Caco-2 (cell line): ENCODE data around the gene INTS7. TPM values are rescaled to one million over a fixed set of nuclear protein-coding genes. Genes with fewer than 3 reads are reported as not detected.

Experiments used
- BruUV-seq: library from RNA; stranded (reverse); fragments of 400-500 nt; replicated peaks from 2 replicates; lab custom pipeline; 2021; lab: Mats Ljungman, UMichigan
- CTCF ChIA-PET: fragments of 300-600 bp; sonication (Branson Sonifier 250); formaldehyde crosslinking; loops from one replicate; lab custom pipeline; 2022; ENCODE audit warnings: antibody characterized with exemption; lab: Charles Lee
- POLR2A ChIA-PET: fragments of 300-600 bp; sonication (Branson Sonifier 250); formaldehyde crosslinking; loops from one replicate; lab custom pipeline; 2022; ENCODE audit warnings: antibody characterized with exemption; lab: Charles Lee
- DNase-seq, 2 experiments: peaks; one replicate each; pipeline versions ENCODE4 v3.0.0 to v3.0.0-alpha.2; 2020 to 2022
- H3K27me3 ChIP-seq: replicated peaks from 2 replicates; pipeline ENCODE4 v1.6.0; 2011; ENCODE audit warnings: low read length; ENCODE audit not compliant: control insufficient read depth, insufficient read depth
- H3K36me3 ChIP-seq: 2 replicates; pipeline ENCODE4 v1.5.1; 2011; ENCODE audit warnings: low read length; ENCODE audit not compliant: control insufficient read depth, insufficient read depth
- H3K4me1 ChIP-seq: fragments of 250-450 bp; sonication (Bioruptor Pico); 2 replicates; pipeline ENCODE4 v1.5.1; 2020; ENCODE audit warnings: mild to moderate bottlenecking
- H3K4me3 ChIP-seq: 2 replicates; pipeline ENCODE4 v1.5.1; 2011; ENCODE audit warnings: low read depth, mild to moderate bottlenecking, control low read depth, low read length
- H3K9me3 ChIP-seq: fragments of 250-450 bp; sonication (Bioruptor Pico); 2 replicates; pipeline ENCODE4 v1.5.1; 2020; ENCODE audit warnings: mild to moderate bottlenecking, moderate library complexity
- H3K27ac Mint-ChIP-seq: one replicate; pipeline ENCODE4 v1.8.0; 2022; ENCODE audit warnings: mixed read lengths; ENCODE audit not compliant: unreplicated experiment
- H3K27me3 Mint-ChIP-seq: one replicate; pipeline ENCODE4 v1.8.0; 2022; ENCODE audit warnings: mixed read lengths; ENCODE audit not compliant: insufficient read depth, unreplicated experiment
- H3K36me3 Mint-ChIP-seq: one replicate; pipeline ENCODE4 v1.8.0; 2022; ENCODE audit warnings: mild to moderate bottlenecking, mixed read lengths; ENCODE audit not compliant: insufficient read depth, unreplicated experiment
- H3K4me1 Mint-ChIP-seq: one replicate; pipeline ENCODE4 v1.8.0; 2022; ENCODE audit warnings: low read depth, mixed read lengths; ENCODE audit not compliant: unreplicated experiment
- H3K4me3 Mint-ChIP-seq: one replicate; pipeline ENCODE4 v1.8.0; 2022; ENCODE audit warnings: mild to moderate bottlenecking, moderate library complexity, mixed read lengths; ENCODE audit not compliant: unreplicated experiment
- H3K9me3 Mint-ChIP-seq: one replicate; pipeline ENCODE4 v1.8.0; 2022; ENCODE audit warnings: mixed read lengths; ENCODE audit not compliant: unreplicated experiment
- intact Hi-C: fragments of 100-400 bp; cut with micrococcal nuclease; formaldehyde crosslinking; loops from one replicate; pipeline ENCODE4 v1.10.0; 2022; ENCODE audit not compliant: unreplicated experiment
- total RNA-seq: library from RNA; stranded (reverse); gene quantifications from 2 replicates; pipeline ENCODE4 v1.2.3, GENCODE V29; 2022
- TF ChIP-seq, protein P1 (sequence below), 2 experiments: fragments of 200-600 bp in 1 of 2; IDR thresholded peaks; 1 replicate in 1 of 2; 2 replicates in 1 of 2; pipeline versions ENCODE4 v1.5.1 to v1.8.0; 2011 to 2022; ENCODE audit warnings: antibody characterized with exemption in 1 of 2, control low read depth in 1 of 2, inconsistent platforms in 1 of 2, low read depth in 1 of 2, low read length in 1 of 2, mild to moderate bottlenecking in 1 of 2, moderate library complexity in 1 of 2; ENCODE audit not compliant: insufficient read depth in 1 of 2, severe bottlenecking in 1 of 2, unreplicated experiment in 1 of 2

INTS7 gene
- total RNA-seq, 1 experiment from 2014 or later = 31.9 TPM

DNA sequence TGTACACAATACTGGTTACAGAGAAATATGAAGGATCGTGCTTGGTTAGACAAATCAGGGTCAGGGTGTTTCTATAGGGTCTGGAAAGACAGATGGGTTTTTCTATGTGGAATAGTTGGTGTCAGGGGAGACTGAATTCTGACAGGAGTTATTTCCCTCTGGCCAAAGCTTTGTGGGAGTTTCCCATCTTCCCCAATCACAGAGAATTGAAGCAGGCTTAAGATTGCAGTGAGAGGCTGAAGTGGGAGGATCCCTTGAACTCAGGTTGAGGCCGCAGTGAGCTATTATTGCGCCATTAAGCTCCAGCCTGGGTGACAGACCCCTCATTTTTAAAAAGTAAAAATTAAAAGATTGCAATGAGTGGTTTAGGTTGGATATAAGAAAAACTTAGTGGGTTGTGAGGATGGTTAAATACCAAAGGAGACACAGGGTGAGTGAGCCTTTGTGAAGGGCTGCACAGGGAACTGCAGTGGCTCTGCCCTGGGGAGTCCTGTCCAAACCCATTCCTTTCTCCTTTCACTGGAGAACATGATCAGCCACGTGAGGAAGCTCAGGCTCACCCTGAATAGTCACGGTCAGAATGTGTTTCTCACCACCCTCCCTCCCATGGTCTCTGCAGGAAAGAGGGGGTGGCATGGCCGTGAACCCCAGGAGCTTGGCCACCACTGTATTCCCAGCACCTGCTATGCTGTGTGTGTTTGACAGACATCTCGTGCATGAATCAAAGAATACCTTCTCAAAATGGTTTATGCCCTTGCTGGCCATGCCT, 101.2 kb downstream of the INTS7 start:
- H3K36me3 ChIP-seq = no peaks in the 10 kb centered on the region
- H3K27ac Mint-ChIP-seq = no peak overlapping the region
- no peaks in the 10 kb centered on the region for H3K9me3 ChIP-seq
- no peaks in the 10 kb centered on the region for H3K9me3 Mint-ChIP-seq
- ChIA-PET CTCF (interaction anchor here (0.7 kb wide), 1 partner anchor 101 kb away, joined by 3 read pairs; the partner anchor contains the start of genes DTL and INTS7), POLR2A (interaction anchor here (0.6 kb wide), 1 partner anchor 239 kb away, joined by 3 read pairs; no protein-coding TSS in a partner anchor)
- H3K27me3 Mint-ChIP-seq = no peaks in the 10 kb centered on the region
- intact Hi-C loops = no loop called here
- H3K4me1 Mint-ChIP-seq = peaks cover 6% of the 10 kb centered on the region
- DNase-seq = no peak
- no peak overlapping the region for H3K4me3 Mint-ChIP-seq
- H3K4me3 ChIP-seq = no peak overlapping the region
- no peaks in the 10 kb centered on the region for H3K27me3 ChIP-seq
- H3K4me1 ChIP-seq = peaks cover 8% of the 10 kb centered on the region
- H3K36me3 Mint-ChIP-seq = no peaks in the 10 kb centered on the region
- BruUV-seq = no TSS peak
- TF ChIP-seq, protein P1, sequence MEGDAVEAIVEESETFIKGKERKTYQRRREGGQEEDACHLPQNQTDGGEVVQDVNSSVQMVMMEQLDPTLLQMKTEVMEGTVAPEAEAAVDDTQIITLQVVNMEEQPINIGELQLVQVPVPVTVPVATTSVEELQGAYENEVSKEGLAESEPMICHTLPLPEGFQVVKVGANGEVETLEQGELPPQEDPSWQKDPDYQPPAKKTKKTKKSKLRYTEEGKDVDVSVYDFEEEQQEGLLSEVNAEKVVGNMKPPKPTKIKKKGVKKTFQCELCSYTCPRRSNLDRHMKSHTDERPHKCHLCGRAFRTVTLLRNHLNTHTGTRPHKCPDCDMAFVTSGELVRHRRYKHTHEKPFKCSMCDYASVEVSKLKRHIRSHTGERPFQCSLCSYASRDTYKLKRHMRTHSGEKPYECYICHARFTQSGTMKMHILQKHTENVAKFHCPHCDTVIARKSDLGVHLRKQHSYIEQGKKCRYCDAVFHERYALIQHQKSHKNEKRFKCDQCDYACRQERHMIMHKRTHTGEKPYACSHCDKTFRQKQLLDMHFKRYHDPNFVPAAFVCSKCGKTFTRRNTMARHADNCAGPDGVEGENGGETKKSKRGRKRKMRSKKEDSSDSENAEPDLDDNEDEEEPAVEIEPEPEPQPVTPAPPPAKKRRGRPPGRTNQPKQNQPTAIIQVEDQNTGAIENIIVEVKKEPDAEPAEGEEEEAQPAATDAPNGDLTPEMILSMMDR (IDR thresholded peaks at IDR 0.05; ENCODE audit: insufficient read depth in 1 of 2, low read depth in 1 of 2, low read length in 1 of 2, severe bottlenecking in 1 of 2, unreplicated experiment in 1 of 2) = no peak

DNA sequence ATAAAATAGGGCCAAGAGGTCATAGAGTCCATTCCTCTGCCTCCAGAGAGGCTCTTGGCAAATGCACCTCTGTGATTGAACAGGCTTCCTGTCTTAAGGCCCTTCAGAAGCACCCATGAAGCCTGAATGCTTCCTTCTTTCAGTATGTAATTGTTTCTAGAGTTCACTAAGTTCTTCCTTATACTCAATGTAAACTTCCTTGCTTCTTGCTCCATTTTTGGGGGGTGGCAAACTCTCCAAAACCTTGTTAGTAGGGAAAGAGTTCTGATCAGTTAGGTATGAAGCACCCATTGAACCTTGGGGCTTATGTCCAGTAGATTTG, 102.5 kb downstream of the INTS7 start:
- H3K4me1 ChIP-seq = peaks cover 19% of the 10 kb centered on the region
- ChIA-PET POLR2A (no interaction called here), CTCF (no interaction called here)
- Mint-ChIP-seq H3K9me3 (no peaks in the 10 kb centered on the region), H3K27me3 (no peaks in the 10 kb centered on the region), H3K27ac (no peak overlapping the region), H3K4me1 (peaks cover 19% of the 10 kb centered on the region), H3K36me3 (peaks cover 4% of the 10 kb centered on the region), H3K4me3 (no peak overlapping the region)
- H3K36me3 ChIP-seq = no peaks in the 10 kb centered on the region
- H3K4me3 ChIP-seq = no peak overlapping the region
- no peak for DNase-seq
- no peaks in the 10 kb centered on the region for H3K9me3 ChIP-seq
- H3K27me3 ChIP-seq = no peaks in the 10 kb centered on the region
- BruUV-seq = no TSS peak
- TF ChIP-seq, protein P1 (IDR thresholded peaks at IDR 0.05; ENCODE audit: insufficient read depth in 1 of 2, low read depth in 1 of 2, low read length in 1 of 2, severe bottlenecking in 1 of 2, unreplicated experiment in 1 of 2) = no peak
- intact Hi-C loops = no loop called here

DNA sequence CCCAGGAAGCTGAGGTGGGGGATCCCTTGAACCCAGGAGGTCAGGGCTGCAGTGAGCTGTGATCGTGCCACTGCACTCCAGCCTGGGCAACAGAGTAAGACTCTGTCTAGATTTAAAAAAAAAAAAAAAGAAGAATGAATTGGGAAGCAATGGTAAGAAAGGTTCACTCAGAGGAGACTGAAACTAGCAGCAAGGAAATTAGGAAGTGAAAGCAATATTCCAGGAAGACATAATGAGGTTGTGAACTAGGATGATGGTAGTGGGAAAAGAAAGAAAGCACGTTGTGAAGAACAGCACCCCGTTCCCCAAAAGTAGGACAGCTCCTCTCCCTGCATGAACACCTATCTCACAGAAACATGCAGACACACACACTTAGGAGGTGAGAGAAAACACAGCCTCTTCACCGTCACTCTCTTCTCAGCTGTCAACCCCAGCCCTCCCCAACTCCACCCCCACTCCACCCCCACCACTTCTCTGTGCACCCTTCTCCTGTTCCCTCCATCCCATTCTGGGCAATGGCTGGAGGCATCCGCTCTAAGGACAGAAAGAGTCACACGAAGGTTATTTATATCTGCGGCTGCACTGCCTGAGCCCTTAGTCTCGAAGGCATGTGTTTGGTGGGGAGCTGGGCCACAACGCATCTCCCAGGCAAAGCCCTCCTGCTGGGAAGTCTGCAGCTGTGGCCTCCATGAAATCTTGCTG, 103.0 kb downstream of the INTS7 start:
- POLR2A ChIA-PET = no interaction called here
- CTCF ChIA-PET = no interaction called here
- no TSS peak for BruUV-seq
- Mint-ChIP-seq H3K36me3 (peaks cover 6% of the 10 kb centered on the region), H3K27me3 (no peaks in the 10 kb centered on the region), H3K27ac (no peak overlapping the region), H3K4me1 (peaks cover 20% of the 10 kb centered on the region), H3K4me3 (no peak overlapping the region), H3K9me3 (no peaks in the 10 kb centered on the region)
- no peak overlapping the region for H3K4me3 ChIP-seq
- H3K4me1 ChIP-seq = peaks cover 25% of the 10 kb centered on the region
- TF ChIP-seq, protein P1 (IDR thresholded peaks at IDR 0.05; ENCODE audit: insufficient read depth in 1 of 2, low read depth in 1 of 2, low read length in 1 of 2, severe bottlenecking in 1 of 2, unreplicated experiment in 1 of 2) = no peak
- intact Hi-C loops = no loop called here
- no peaks in the 10 kb centered on the region for H3K36me3 ChIP-seq
- H3K9me3 ChIP-seq = no peaks in the 10 kb centered on the region
- H3K27me3 ChIP-seq = no peaks in the 10 kb centered on the region
- DNase-seq = no peak
